Measurements from ENCODE around the gene PIK3AP1. TPM values are rescaled to one million over a fixed set of nuclear protein-coding genes. Genes with fewer than 3 reads are reported as not detected.

The PIK3AP1 gene
- total RNA-seq, 1 experiment from 2014 or later: 1.7 TPM

- no peak overlapping the region for H2AFZ ChIP-seq (ENCODE audit: low read length)
- H2AK5ac ChIP-seq (ENCODE audit: insufficient read length, low read length): no peak overlapping the region
- no peak overlapping the region for H2BK12ac ChIP-seq (ENCODE audit: insufficient read length, low read depth, low read length)
- H3K9me3 Mint-ChIP-seq: no peaks in the 10 kb centered on the region
- H2BK120ac ChIP-seq (ENCODE audit: low read depth, low read length, poor library complexity, severe bottlenecking): no peak overlapping the region
- no peak for TF ChIP-seq CTCF (conservative IDR thresholded peaks at IDR 0.05)
- no peaks in the 10 kb centered on the region for H4K20me1 ChIP-seq (ENCODE audit: control insufficient read depth, insufficient read depth, insufficient read length)
- H3K27me3 Mint-ChIP-seq (ENCODE audit: low read depth): no peaks in the 10 kb centered on the region
- DNase-seq: no peak
- no peak overlapping the region for H3K9ac ChIP-seq (ENCODE audit: extremely low read depth, insufficient read length, low read length)
- no CpG with 5 or more reads among the region's 3 CpGs for WGBS (ENCODE audit: extremely low coverage, insufficient read length, low lambda C conversion rate)
- no peak overlapping the region for H3K56ac ChIP-seq (ENCODE audit: insufficient read length, low read depth, low read length)
- no peaks in the 10 kb centered on the region; the same call in 1 of the 2 replicates for H3K79me2 ChIP-seq (ENCODE audit: insufficient read depth, low read length)
- H2BK20ac ChIP-seq (ENCODE audit: low read depth, low read length, poor library complexity, severe bottlenecking): no peak overlapping the region
- no peaks in the 10 kb centered on the region for H3K79me1 ChIP-seq (ENCODE audit: insufficient read depth, low read depth, low read length, poor library complexity, severe bottlenecking)
- H3T11ph ChIP-seq (ENCODE audit: low read length): no peak overlapping the region
- no peak overlapping the region for H3K14ac ChIP-seq (ENCODE audit: insufficient read depth, low read length)
- no peaks in the 10 kb centered on the region for H3K4me1 ChIP-seq (ENCODE audit: insufficient read depth, low read length)
- no peak overlapping the region for H2BK5ac ChIP-seq (ENCODE audit: insufficient read length, low read length)
- no peak overlapping the region for H4K91ac ChIP-seq (ENCODE audit: insufficient read length, low read depth, low read length)
- H3K27ac Mint-ChIP-seq: no peak overlapping the region
- no peak overlapping the region for H3K4ac ChIP-seq (ENCODE audit: low read depth, low read length)
- H3K4me2 ChIP-seq (ENCODE audit: insufficient read depth, insufficient read length, low read length): no peak overlapping the region
- H2BK15ac ChIP-seq (ENCODE audit: low read depth, low read length): no peak overlapping the region
- H3K23me2 ChIP-seq (ENCODE audit: insufficient read length, low read depth, low read length, poor library complexity, severe bottlenecking): no peaks in the 10 kb centered on the region
- no peak overlapping the region for H3K4me3 Mint-ChIP-seq
- H3K4me1 Mint-ChIP-seq: peaks cover 11 to 12% of the 10 kb centered on the region in 2 experiments
- no peak overlapping the region for H3K23ac ChIP-seq (ENCODE audit: insufficient read length, low read depth, low read length)
- H3K27ac ChIP-seq (ENCODE audit: insufficient read length, low read depth, low read length): no peak overlapping the region
- no peaks in the 10 kb centered on the region for H3K36me3 Mint-ChIP-seq (ENCODE audit: insufficient read depth in 1 of 3, low read depth in 3 of 3)
- no peak overlapping the region for H4K8ac ChIP-seq (replicated peaks; ENCODE audit: insufficient read length, low read depth, low read length)
- H3K9me3 ChIP-seq (ENCODE audit: control insufficient read depth, low read depth, low read length): no peaks in the 10 kb centered on the region
- H4K5ac ChIP-seq (ENCODE audit: insufficient read length, low read depth, low read length): no peak overlapping the region
- no peak overlapping the region for H3K18ac ChIP-seq (ENCODE audit: insufficient read length, low read depth, low read length)
- H3K27me3 ChIP-seq (ENCODE audit: insufficient read depth, low read length): no peaks in the 10 kb centered on the region
Observed at GRCh38 chr10:96697438-96697837, 22.9 kb downstream of the PIK3AP1 start.

Data from H9 (cell line).